Endometrium (tissue), 2 donors: ENCODE data around the gene IRF5.

ENCODE experiments used
- FAIRE-seq: peaks from 2 replicates; lab custom pipeline; 2012; peaks lifted over from hg19 to GRCh38; lab: Jason Lieb, UNC
- donor health status: control.
- donor health status: control.

The IRF5 gene

GRCh38 chr7:128937647-128938543 is at the start of gene IRF5:
Gene IRF5, plus strand, starts transcription at chr7:128937927. Its CDS starts 4,155 bp downstream, at chr7:128942082.
- no peak for FAIRE-seq

- no peak for FAIRE-seq
Observed at GRCh38 chr7:128888039-128888755, 49.5 kb upstream of the IRF5 start.

- FAIRE-seq: no peak
Observed at GRCh38 chr7:128888756-128889095, 49.0 kb upstream of the IRF5 start.

GRCh38 chr7:128889121-128889520 is 48.6 kb upstream of the IRF5 start:
- no peak for FAIRE-seq

GRCh38 chr7:128890306-128891109 is 47.2 kb upstream of the IRF5 start:
- FAIRE-seq: no peak

- no peak for FAIRE-seq
Observed at GRCh38 chr7:128891110-128891941, 46.4 kb upstream of the IRF5 start.

GRCh38 chr7:128891942-128892269 is 45.8 kb upstream of the IRF5 start:
- no peak for FAIRE-seq

- no peak for FAIRE-seq
Observed at GRCh38 chr7:128892521-128893250, 45.0 kb upstream of the IRF5 start.

GRCh38 chr7:128893251-128894100 is 44.3 kb upstream of the IRF5 start:
- FAIRE-seq: no peak

GRCh38 chr7:128894101-128894440 is 43.7 kb upstream of the IRF5 start:
- FAIRE-seq: no peak

GRCh38 chr7:128895320-128895719 is 42.4 kb upstream of the IRF5 start:
- FAIRE-seq: no peak

- no peak for FAIRE-seq
Observed at GRCh38 chr7:128899392-128899791, 38.3 kb upstream of the IRF5 start.

GRCh38 chr7:128900237-128900636 is 37.5 kb upstream of the IRF5 start:
- FAIRE-seq: no peak

- FAIRE-seq: no peak
Observed at GRCh38 chr7:128902761-128903585, 34.8 kb upstream of the IRF5 start.

GRCh38 chr7:128903621-128904361 is 33.9 kb upstream of the IRF5 start:
- FAIRE-seq: no peak

GRCh38 chr7:128904381-128905197 is 33.1 kb upstream of the IRF5 start:
- no peak for FAIRE-seq

GRCh38 chr7:128906001-128906765 is 31.5 kb upstream of the IRF5 start:
- no peak for FAIRE-seq
